HG03196 (cell line): ENCODE data around the gene TAPBPL.
"Not testable (repeated sequence)": the region's sequence is repeated elsewhere in the genome, so short reads cannot be mapped to it uniquely, and the experiment has no call there.

Experiments
- ATAC-seq: cut with Tn5 transposase; IDR thresholded peaks from one replicate; pipeline ENCODE4 v1.9.1; 2021; ENCODE audit not compliant: unreplicated experiment

The TAPBPL gene

GRCh38 chr12:6462234-6462995 lies 10.6 kb downstream of the TAPBPL start:
- ATAC-seq = no peak

DNA sequence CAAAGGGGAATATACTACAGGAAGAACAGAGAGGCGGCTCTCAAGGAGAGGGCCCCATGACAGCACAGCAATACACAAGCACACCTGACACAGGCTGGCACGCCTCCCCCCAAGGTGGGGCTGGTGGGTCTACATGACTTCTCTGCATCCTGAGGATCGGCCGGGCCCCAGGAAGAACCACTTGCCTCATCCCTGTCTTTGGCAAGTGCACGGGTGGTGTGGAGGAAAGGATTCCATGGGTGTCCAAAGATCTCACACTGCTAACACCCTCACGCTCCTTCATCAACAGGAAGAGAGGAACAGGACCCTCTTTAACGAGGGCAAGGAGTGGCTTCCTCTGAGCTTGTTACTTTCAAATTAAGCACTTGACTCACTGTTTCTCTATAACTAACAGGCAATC lies 11.4 kb downstream of the TAPBPL start:
- ATAC-seq = no peak

DNA sequence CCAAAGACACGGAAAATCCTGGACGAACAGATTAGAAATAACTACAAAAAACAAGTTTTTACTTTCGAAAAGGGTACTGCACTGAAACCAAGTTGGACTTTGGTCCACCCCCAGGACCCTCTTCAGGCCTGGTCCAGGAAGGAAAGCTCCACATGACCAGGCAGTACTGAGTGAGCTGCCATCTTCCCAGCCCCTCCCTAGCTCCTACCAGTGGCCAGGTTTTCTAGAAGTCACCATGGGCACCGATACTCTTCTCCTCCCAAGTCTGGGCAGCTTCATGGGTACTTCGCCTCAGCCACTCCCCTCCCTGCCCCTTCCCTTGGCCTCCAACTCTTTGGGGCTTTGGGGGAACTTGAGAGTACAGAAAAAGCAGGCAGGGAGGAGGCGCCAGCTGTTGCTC lies 12.0 kb downstream of the TAPBPL start:
- ATAC-seq = no peak

DNA sequence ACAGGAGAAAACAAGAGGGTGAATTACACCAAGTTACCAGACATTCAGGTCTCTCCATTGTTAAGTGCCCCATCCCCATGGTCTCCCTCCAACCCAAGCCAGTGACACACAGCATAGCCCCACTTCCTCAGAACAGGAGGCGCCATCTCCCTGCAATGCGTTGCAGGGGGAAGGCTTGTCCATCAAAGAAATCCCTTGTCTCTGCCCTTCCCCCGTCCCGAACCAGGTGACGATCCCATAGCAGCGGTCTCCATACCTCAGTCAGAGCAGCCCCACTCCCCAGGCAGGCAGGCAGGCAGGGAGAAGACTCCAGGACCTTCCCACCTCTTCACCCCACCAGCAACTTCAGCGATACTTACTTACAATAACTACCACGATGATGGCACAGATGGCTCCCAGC lies 12.7 kb downstream of the TAPBPL start:
- no peak for ATAC-seq

GRCh38 chr12:6465467-6466183 lies 13.8 kb downstream of the TAPBPL start:
- ATAC-seq = no peak

- ATAC-seq = no peak
Measured at GRCh38 chr12:6466184-6466573, 14.3 kb downstream of the TAPBPL start.

DNA sequence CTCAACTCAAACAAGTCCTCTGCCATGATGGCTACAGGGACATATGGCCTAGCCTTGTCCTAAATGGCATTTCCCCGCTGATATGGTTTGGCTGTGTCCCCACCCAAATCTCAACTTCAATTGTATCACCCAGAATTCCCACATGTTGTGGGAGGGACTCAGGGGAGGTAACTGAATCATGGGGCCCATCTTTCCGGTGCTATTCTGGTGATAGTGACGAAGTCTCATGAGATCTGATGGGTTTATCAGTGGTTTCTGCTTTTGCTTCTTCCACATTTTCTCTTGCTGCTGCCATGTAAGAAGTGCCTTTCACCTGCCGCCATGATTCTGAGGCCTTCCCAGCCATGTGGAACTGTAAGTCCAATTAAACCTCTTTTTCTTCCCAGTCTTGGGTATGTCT lies 14.9 kb downstream of the TAPBPL start:
- ATAC-seq = not testable (repeated sequence)

GRCh38 chr12:6467571-6468282 lies 15.9 kb downstream of the TAPBPL start:
- not testable (repeated sequence) for ATAC-seq

DNA sequence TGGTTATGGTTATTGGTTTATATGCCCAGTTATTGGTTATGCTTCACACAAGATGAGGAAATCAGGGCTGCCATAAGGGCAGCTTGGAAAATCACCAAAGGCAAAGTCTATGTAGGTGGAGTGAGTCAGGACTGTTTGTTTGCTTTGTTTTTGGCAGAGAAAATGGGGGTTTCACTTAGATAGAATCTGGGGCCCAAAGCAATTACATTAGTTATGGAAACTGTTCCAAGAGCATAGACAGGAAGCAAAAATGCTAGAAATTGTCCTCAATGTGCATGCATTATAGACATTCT lies 16.4 kb downstream of the TAPBPL start:
- no peak for ATAC-seq

DNA sequence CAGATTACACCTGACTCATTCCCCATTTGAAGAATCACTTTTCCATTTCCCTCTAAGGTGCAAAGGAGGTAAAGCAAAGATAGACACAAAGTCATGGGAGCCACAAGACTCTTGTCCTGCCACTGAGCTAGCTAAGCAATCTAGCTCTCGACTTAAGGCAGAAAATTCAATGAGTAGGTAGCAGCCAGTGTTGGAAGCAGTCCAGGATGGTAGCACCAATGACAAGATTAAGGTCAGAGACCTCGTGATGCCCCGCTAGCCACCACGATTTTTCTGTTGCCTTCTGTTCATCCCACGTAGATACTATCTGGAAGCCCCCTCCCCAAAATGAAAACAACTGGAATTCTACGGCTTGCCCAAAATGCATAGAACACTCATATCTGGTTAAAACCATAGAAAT lies 17.2 kb downstream of the TAPBPL start:
- no peak for ATAC-seq

DNA sequence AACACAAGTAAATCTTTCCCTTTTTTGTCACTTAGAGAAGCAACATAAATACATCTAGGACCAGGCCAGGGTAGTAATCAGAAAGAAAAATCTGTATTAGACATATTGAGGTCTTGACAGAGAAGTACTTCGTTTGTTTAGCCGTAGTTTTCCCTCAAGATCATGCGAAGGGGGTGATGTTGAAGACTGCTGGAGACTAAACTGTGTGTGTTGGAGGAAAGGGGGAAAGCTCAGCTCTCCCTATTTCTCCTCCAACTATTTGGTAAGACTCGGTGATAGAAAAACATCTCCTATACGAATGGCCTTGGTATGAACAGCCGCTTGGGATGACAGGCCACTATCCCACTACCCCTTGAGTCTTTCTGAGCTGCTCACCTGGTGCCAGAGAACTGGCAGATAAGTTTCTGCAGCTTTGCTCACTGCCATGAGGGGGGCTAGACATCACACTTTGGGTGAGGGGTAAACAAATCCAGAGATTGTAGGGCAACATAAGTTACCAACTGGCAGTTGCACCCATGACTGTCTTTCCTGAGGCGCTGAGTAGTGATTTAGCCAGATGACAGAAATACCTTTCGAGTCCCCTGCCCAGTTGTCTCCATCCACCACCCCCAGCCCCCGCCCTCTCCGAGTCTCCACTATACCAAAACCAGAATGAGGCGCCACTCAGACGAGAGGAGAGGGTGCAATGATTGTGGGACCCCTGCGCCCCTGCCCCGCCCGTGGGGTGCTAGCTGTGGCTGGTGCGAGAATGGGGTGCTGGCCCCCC lies 17.9 kb downstream of the TAPBPL start:
- ATAC-seq = no peak

- ATAC-seq = peak; percentile 86
Measured at GRCh38 chr12:6470375-6471163, 18.7 kb downstream of the TAPBPL start, which contains the start of gene VAMP1. Gene VAMP1 (minus strand): TSS chr12:6470677. CDS start chr12:6470531, 146 bp downstream.

DNA sequence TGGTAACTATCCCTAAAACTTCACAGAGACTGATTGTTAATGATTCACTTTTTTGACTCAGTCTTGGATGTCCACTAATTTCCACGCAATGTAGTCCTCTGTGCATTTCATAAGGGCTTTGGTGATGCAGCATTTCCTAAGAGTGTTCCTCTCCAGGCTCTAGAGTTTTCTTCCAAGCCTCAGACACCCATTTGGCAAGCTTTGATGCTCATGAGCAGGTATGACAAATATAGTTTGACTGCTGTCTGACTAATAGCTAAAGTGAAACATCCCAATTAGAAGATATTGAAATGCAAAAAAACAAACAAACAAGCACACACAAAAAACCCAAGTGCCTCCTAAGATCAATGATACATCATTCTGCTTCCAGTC lies 20.1 kb downstream of the TAPBPL start:
- ATAC-seq = no peak

DNA sequence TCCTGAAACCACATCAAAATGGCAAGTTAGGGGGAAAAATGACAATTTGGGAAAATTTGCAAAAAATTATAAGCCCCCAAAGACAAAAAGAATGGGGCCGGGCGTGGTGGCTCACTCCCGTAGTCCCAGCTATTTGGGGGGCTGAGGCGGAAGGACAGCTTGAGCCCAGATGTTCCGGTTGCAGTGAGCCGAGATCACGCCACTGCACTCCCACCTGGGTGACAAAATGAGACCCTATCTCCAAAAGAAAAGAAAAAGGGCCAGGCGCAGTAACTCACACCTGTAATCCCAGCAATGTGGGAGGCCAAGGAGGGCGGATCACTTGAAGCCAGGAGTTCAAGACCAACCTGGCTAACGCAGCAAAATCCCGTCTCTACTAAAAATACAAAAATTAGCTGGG lies 20.6 kb downstream of the TAPBPL start:
- ATAC-seq = no peak

GRCh38 chr12:6475233-6475975 lies 23.6 kb downstream of the TAPBPL start:
- not testable (repeated sequence) for ATAC-seq

- no peak for ATAC-seq
Measured at GRCh38 chr12:6476489-6476888, 24.6 kb downstream of the TAPBPL start.

DNA sequence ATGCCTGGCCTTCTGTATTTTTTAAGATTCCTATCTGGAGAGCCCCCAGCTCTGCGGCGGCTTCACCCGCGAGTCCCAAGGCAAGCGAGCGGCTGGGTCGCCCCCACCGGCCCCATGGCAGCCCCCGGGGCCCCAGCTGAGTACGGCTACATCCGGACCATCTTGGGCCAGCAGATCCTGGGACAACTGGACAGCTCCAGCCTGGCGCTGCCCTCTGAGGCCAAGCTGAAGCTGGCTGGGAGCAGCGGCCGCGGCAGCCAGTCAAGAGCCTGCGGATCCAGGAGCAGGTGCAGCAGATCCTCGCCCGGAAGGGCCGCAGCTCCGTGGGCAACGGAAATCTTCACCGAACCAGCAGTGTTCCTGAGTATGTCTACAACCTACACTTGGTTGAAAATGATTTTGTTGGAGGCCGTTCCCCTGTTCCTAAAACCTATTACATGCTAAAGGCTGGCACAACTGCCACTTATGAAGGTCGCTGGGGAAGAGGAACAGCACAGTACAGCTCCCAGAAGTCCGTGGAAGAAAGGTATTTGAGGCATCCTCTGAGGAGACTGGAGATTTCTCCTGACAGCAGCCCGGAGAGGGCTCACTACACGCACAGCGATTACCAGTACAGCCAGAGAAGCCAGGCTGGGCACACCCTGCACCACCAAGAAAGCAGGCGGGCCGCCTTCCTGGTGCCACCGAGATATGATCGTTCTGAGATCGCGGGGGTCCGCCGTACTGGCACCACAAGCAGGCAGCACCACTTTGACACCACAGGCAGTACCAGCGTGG lies 25.9 kb downstream of the TAPBPL start:
- not testable (repeated sequence) for ATAC-seq

- no peak for ATAC-seq
Measured at GRCh38 chr12:6478416-6478815, 26.6 kb downstream of the TAPBPL start.

GRCh38 chr12:6488240-6488639 lies 36.4 kb downstream of the TAPBPL start:
- no peak for ATAC-seq
